ENCODE measurements around the gene PDGFC. TPM values are rescaled to one million over a fixed set of nuclear protein-coding genes. Genes with fewer than 3 reads are reported as not detected.
A peak's percentile ranks its signal among the peaks of the same experiment; 100 is the strongest.

PDGFC gene
- total RNA-seq, 2 donors from 2014 or later: 16.5 to 18.5 TPM

DNA sequence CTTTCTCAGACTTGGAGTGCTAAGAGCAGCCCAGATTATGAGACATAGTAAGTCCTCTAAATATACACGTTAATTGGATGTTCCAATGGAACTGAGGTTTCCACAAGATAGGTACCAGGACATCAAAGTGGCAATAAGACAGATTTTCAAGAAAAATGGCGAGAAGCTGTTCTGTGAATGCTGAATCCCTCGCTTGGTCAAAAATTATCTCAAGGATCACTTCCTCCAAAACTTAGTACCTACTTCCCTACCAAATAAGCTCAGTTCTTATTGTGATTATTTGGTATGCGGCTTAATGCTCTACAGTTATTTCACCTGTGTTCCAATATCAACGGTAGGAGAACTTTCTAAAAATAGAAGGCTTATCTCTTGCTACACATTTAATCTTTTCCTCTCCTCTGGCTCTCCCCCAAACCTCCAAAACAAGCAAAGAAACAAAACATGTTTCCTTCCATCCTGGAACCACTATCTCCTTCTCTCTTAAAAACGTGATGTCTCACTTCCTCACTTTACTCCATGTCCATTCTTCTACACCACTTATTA, 14.7 kb downstream of the PDGFC start:
- intact Hi-C loops (cut with DNase I): no loop called here
- ATAC-seq (no peak), DNase-seq (no peak)

DNA sequence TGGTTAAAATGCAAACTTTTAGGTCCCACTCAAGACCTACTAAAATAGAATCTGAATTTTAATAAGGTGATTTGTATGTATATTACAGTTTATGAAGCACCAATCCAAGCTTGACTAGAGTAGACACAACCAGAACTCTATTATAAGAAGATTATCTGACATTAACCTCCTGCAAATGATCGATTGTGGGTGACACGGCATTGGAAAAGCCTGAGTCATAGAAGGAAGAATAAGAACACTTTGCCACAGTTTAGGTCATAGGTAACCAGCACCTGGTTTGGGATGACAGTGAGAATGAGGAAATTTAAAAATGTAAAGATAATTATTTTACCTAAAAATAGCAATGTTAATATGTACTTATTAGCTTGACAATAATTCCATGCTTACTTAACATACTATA, 15.2 kb downstream of the PDGFC start:
- ATAC-seq (no peak), DNase-seq (no peak)
- intact Hi-C loops (cut with DNase I): no loop called here

DNA sequence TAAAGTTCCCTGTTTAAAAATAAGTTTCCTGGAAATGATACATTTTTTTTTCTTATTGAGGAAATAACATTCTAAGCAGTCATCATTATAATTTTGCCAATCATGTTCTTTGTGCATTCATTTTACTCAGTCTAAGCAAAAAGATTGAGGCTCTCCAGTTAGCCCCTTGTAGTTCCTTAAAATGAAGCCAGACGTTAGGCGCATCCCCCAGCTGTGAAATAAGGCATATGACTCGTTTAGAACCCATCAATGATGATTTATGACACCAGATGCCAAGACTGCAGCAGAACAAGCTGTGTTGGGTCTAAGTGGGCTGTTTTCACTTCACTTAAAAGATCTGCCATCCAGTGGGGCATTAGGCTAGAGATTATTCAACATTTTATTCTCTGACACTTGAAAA, 17.0 kb downstream of the PDGFC start:
- no peak for DNase-seq
- intact Hi-C loops (cut with DNase I): no loop called here
- ATAC-seq: peak; percentile 38 to 66

DNA sequence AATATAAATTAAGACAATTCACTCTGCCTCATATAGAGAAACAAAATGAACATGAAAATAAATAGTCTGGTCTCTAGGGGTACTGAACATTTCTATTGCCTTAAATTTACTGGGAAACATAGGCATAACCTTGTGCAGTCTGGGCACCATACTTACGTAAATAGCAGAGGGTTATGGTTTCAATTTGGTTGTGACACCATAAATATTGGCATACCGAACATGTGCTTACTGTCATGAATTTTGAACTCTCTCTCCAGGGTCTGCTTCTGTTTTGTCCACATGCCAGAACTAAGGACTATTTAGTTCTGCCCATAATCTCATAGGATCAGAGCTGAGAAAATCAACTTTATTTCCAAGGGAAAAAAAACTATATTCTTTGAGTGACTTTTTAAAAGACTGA, 17.6 kb downstream of the PDGFC start:
- no peak for DNase-seq
- intact Hi-C loops (cut with DNase I): no loop called here
- no peak for ATAC-seq

DNA sequence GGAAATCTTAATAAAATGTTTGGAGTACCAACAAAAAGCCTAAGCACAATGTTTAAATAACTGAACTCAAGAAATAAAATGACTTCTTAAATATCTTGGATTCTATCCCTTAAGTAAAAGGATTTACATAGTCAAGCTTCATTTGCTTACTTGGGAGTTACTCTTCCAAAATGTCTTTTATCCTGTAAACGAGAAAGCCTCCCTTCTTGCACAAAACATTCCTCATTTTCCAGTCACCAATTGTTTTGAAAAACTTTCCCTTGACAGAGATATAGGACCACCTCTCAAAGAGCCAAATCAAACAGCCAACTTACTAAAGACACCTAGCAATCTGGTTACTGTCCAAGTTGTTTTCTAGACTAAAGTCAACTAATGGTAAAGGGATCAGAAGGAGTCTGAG, 18.6 kb downstream of the PDGFC start:
- intact Hi-C loops (cut with DNase I): no loop called here
- no peak for DNase-seq
- no peak for ATAC-seq

DNA sequence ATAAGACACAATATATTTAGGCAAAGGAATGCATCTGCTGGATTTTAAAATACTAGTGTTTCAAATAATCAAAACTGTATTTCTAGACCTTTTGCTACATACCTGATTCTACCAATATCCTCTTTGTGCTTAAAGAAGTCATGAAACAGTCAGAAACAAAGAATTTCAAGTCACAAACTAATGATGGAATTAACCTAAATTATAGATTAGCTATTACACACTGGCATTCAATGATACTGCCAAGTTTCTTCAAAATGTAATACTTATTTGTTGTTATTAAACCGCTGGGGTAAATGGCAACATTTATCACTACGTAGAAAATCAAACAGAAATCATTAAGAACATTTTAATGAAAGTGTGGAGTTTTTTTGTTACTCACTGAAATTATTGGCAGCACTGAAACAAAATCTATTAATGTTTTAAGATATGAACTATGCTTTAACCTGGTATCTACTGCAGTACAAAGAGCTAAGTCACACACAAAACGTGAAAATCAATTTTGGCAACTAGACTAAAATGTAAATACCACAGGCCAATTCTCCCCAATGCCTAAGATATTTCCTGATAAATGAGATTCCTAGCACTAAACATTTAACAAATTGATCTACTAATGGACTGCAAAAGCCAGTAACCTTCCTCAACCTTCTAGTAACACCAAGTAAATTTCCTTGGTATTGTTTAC, 19.4 kb downstream of the PDGFC start:
- intact Hi-C loops (cut with DNase I): no loop called here
- DNase-seq (no peak), ATAC-seq (no peak)

DNA sequence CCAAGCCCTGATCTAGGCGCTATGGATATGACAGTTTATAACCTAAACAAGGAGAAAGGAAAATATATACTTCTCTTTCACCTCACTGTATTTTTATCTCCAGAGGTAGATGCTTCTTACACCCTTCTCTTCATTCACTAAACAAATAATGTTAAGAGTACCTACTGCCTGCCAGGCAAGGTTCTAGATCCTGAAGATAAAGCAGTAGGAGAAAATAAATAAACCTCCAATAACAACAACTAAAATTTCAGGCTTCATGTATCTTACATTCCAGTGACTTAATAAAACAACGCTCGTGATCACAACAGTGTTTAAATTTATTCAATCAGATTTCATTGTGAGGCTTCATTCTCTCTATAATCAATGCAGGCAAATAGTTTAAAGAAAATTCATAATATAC, 20.7 kb downstream of the PDGFC start:
- intact Hi-C loops (cut with DNase I): no loop called here

DNA sequence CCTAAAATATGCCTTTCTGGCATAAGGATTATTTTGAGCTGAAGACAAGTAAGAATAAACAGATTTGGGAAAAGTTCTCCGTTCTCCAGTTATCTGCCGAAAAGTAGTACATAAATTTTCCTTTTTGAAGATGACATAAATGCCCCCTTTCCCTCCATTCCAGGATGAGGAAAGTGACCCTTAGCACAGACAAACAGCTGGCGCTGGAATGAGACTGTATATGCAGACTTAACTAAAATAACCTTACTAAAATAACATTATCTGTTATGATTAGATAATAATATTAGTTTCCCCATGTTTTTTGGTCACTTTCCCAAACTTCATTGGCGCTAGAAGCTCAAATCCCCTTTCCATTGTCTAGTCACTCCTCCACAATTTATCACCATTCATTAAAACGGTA, 21.5 kb downstream of the PDGFC start:
- no peak for DNase-seq
- intact Hi-C loops (cut with DNase I): no loop called here

More for the DNA sequence above, 20.7 kb downstream of the PDGFC start:
- no peak for DNase-seq
- ATAC-seq: no peak

DNA sequence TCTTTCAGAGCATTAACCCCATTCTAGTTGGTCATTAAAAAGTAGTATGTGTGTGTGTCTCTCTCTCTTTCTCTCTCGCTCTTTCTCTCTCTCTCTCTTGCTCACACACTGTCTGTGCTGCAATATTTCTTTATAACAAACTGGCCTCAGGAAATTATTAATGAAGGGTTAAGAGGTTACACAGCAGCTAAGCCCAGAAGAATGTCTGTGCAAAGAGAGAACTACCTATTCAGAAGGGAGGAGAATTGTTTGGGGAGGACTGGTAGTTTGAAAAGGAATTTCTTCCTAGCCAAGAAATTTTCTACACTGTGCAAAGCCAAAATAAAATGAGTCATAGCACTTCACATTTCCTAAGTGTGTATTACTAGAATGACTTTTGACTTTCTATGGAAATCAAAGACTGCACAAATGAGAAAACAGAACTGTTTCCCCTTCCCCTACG, 22.2 kb downstream of the PDGFC start:
- DNase-seq (no peak), ATAC-seq (peak; percentile 58 to 84)
- intact Hi-C loops (cut with DNase I): loop anchor here in 1 of 2 donors (10.0 kb wide), 1 partner anchor 655 kb away; no protein-coding TSS in a partner anchor

More for the DNA sequence above, 21.5 kb downstream of the PDGFC start:
- ATAC-seq: no peak

DNA sequence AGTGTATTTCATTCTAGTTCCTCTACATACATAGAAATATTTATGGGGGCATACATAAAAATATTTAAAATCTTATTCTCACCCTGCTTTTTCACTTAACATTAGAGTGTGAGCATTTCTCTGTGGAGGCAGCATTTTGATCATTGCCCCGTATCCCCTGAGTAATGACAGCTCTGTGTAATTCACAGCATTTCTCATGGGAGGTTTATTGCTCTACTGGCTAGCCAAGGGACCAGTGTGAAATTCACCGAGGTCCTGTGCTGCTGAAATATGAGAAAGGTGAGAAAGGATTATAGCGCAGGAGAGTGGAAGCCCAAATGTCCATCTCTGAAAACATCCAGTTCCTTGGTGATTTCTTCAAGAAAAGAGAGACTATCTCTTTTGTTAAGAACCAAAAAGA, 22.9 kb downstream of the PDGFC start:
- intact Hi-C loops (cut with DNase I): loop anchor here in 1 of 2 donors (10.0 kb wide), 1 partner anchor 654 kb away; no protein-coding TSS in a partner anchor
- ATAC-seq (no peak), DNase-seq (no peak)

DNA sequence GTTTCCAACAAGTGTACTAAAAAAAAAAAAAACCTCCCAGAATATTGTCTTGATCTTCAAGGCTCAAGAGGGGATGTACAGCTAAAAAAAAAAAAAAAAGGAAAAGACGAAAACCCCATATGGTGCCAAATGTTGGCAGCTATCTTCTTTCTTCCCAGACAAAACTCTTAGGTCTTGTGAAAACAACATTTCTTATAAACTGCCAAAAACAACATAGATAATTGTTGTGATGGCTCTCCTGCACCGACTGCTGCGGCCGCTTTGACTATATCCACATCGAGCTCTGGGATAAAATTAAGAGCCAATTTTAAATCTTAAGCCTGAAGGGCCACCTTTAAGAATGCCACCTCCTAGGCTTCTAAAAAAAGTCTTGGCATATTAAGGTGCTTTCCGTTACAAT, 23.5 kb downstream of the PDGFC start:
- DNase-seq (no peak), ATAC-seq (peak in 1 of 2 donors; percentile 21)
- intact Hi-C loops (cut with DNase I): loop anchor here in 1 of 2 donors (10.0 kb wide), 1 partner anchor 653 kb away; no protein-coding TSS in a partner anchor

DNA sequence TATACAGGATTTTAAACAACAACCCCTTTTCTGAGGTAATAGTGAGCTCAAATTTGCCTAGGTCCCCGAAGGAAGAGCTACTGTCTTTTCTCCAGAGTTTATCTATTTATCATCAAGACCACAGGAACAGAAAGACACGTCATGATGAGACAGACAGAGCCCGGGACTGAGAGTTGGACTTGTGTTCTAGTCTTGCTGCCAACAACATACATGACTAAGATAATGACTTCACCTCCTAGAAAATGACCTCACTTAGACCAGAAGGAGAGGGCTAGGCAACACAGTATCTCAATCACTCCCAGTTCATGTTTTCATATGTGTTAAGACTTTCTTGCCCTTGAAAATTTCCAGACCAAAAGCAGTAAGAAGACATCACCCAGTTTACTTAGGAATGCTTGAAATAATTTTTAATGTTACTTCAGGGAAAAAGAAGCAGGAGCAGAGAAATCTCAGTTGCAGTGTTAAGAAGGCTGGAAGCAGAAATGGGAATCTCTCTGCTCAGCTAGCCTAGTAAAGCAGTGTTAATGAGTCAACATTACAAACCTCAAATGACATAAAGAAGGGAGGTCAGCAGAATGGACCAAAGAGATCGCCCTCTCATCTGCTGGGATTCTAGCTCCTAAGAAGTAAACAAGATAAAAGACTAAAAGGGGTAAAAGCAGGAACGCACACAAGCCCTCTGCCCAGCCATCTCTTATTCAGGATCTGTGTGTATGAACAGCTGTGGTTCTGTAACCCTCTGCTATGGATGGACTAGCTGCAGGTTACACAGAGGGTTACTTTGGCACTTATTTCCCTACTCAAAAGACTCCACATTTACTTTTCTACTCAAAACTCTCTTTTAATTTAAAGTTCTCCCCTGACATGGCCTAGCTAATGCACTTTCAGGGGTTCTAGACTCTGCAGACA, 24.8 kb downstream of the PDGFC start:
- ATAC-seq (peak; percentile 35 to 93), DNase-seq (peak; percentile 25)
- intact Hi-C loops (cut with DNase I): loop anchor here in 1 of 2 donors (10.0 kb wide), 1 partner anchor 652 kb away; no protein-coding TSS in a partner anchor

DNA sequence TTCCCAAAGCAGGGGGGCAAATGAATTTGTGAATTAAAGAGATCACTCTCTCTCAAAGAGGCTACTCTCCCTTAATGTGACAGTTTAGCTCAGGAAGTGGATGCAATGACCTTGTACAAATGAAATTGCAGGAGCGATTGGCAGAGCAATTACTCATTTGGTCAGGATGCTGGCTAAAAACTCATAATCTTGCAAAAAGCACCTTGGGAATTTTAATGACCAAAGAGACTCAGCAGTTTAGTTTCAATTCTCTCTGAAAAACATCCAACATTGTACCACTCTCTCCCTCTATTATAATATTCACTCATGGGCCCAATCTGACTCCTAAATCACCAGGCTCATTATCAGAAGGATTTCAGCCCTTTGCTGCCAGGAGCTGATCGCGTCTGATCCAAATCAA, 26.1 kb downstream of the PDGFC start:
- ATAC-seq (no peak), DNase-seq (no peak)
- intact Hi-C loops (cut with DNase I): loop anchor here in 1 of 2 donors (10.0 kb wide), 1 partner anchor 651 kb away; no protein-coding TSS in a partner anchor

DNA sequence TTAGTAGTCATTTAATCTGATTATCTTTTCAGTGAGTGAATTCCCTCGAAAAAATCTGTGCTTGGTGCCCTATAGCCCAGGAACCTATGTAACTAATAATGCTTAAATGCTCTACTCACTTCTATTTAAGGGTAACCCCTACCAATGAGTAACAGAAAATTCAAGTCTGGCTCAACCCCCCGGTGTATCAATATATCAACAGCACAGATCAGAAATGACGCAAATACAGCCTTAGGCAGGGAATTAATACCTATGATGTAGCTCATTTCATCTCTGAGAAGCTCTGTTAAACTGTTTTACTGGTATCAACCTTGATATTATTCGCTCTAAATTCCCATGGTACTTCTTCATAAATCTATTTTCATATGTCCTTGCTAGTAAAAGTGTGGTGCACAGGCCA, 28.6 kb downstream of the PDGFC start:
- DNase-seq: no peak
- intact Hi-C loops (cut with DNase I): loop anchor here in 1 of 2 donors (10.0 kb wide), 1 partner anchor 648 kb away; no protein-coding TSS in a partner anchor

DNA sequence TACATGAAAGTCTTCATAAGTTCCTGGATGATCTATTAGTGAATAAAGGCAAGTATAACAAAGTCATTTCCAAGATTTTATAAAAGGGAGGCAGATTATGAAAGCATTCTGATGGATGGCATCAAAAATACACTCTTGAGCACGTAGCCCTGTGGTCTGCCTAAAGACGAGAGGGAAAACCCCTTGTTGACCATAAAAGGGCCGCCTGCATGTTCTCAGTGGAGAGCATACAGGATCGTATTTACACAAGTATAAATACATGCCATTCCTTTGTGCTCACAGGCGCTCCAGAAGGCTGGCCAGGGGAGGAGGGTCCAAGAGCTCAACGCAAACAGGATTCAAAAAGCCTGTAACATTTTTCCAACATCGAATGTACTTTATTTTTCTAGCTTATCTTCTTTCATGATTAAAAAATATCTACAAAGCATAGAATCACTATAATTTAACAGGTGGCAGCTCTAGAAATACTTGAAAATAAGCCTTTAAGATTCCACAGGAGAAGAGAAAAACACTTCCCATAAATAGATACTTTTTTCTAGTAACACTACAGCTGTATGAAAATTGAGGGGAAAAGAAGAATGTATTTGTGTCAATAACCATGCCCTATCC, 29.6 kb downstream of the PDGFC start:
- DNase-seq (peak; percentile 33), ATAC-seq (peak; percentile 51 to 75)
- intact Hi-C loops (cut with DNase I): loop anchor here in 1 of 2 donors (10.0 kb wide), 1 partner anchor 647 kb away; no protein-coding TSS in a partner anchor

More for the DNA sequence above, 28.6 kb downstream of the PDGFC start:
- no peak for ATAC-seq

DNA sequence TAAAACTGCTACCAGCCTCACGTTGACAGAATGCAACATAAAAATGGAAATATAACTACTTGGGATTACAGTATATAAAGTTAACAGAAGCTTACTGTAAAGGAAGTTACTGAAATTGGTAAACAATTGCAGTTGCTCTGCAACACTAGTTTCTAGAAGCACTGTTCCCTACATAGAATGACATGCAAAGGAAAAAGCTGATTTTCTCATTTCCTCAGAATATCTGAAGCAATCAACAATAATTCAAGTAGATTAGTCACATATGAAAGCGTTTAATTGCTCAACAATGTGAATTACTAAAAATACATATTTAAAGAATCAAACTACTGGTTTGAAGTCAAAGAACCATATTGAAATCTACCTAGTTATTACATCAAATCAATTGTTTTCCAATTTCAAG, 31.8 kb downstream of the PDGFC start:
- no peak for DNase-seq
- no peak for ATAC-seq
- intact Hi-C loops (cut with DNase I): loop anchor here in 1 of 2 donors (10.0 kb wide), 1 partner anchor 645 kb away; no protein-coding TSS in a partner anchor

DNA sequence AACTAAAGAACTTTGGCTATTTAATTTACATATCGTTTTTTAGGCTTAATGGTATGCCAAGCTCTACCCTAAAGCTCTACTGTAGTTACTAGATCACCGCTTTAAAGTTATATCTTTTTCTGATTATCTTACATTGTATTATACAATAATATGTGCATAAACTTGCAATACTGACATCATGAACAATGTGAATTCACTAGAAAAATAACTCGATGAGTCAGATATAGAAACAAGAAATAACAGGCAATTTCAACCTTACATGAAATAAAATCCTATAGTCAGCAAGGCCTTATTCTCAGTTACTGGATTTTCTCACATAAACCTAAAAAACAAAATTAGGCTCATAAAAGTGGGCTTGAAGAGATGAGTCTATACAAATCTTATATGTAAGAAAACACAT, 32.5 kb downstream of the PDGFC start:
- intact Hi-C loops (cut with DNase I): no loop called here
- no peak for ATAC-seq
- DNase-seq: no peak

DNA sequence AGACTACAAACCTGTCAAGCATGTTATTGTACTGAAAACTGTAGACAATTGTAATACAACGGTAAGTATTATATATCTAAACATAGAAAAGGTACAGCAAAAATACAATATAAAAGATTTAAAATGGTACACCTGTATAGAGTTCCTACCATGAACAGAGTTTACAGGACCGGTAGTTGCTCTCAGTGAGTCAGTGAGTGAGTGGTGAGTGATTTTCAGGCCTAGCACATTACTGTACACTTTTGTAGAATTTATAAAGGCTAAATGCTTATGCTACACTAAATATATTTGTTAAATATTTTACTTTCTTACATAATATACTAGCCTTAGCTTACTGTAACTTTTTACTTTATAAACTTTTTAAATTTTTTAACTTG, 37.4 kb downstream of the PDGFC start:
- intact Hi-C loops (cut with DNase I): no loop called here
- DNase-seq (no peak), ATAC-seq (no peak)

DNA sequence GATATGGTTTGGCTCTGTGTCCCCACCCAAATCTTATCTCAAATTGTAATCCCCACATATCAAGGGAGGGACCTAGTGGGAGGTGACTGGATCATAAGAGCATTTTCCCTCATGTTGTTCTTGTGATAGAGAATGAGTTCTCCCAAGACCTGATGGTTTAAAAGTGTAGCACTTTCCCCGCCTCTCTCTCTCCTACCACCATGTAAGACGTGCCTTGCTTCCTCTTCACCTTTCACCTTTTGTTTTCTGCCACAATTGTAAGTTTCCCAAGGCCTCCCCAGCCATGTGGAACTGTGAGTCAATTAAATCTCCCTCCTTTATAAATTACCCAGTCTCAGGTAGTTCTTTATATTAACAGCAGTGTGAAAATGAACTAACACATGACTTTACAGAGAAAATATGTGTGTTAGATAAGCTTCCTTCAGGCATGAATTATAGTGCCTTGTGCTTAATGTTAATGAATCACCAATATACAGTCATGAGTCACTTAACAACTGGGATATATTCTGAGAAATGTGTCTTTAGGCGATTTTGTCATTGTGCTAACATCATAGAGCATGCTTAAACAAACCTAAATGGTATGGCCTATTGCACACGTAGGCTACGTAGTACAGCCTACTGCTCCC, 37.9 kb downstream of the PDGFC start:
- ATAC-seq (no peak), DNase-seq (no peak)
- intact Hi-C loops (cut with DNase I): no loop called here
